ENCODE measurements around the gene F10. TPM values are rescaled to one million over a fixed set of nuclear protein-coding genes. Genes with fewer than 3 reads are reported as not detected.
A peak's percentile ranks its signal among the peaks of the same experiment; 100 is the strongest.

F10 gene
- total RNA-seq, 1 donor from 2014 or later, result 3.5 TPM

GRCh38 chr13:113087923-113088690 is 34.5 kb upstream of the F10 start:
- TF ChIP-seq CTCF (IDR thresholded peaks at IDR 0.05; ENCODE audit: borderline replicate concordance), result no peak
- Histone ChIP-seq H3K27ac (replicated peaks) (no peak overlapping the region), H3K4me3 (no peak overlapping the region), H3K36me3 (peaks cover 67% of the 10 kb centered on the region), H3K27me3 (ENCODE audit: low read depth) (no peaks in the 10 kb centered on the region), H3K4me1 (peaks cover 10% of the 10 kb centered on the region), H3K9me3 (replicated peaks) (no peaks in the 10 kb centered on the region)
- DNase-seq, result peak; percentile 5
- intact Hi-C loops (cut with micrococcal nuclease), result no loop called here

GRCh38 chr13:113088691-113089020 is 33.9 kb upstream of the F10 start:
- intact Hi-C loops (cut with micrococcal nuclease), result no loop called here

GRCh38 chr13:113089693-113090414 is 32.7 kb upstream of the F10 start:
- no peak for TF ChIP-seq CTCF (IDR thresholded peaks at IDR 0.05; ENCODE audit: borderline replicate concordance)
- Histone ChIP-seq H3K36me3 (peaks cover 63% of the 10 kb centered on the region), H3K4me3 (no peak overlapping the region), H3K27ac (replicated peaks) (no peak overlapping the region), H3K9me3 (replicated peaks) (no peaks in the 10 kb centered on the region), H3K27me3 (ENCODE audit: low read depth) (no peaks in the 10 kb centered on the region), H3K4me1 (no peaks in the 10 kb centered on the region)
- intact Hi-C loops (cut with micrococcal nuclease), result no loop called here
- peak; percentile 7 for DNase-seq

More at GRCh38 chr13:113088691-113089020, 33.9 kb upstream of the F10 start:
- peaks cover 4% of the 10 kb centered on the region for H3K4me1 ChIP-seq
- peak; percentile 10 for DNase-seq
- H3K4me3 ChIP-seq, result no peak overlapping the region
- no peaks in the 10 kb centered on the region for H3K27me3 ChIP-seq (ENCODE audit: low read depth)
- H3K36me3 ChIP-seq, result peaks cover 62% of the 10 kb centered on the region
- TF ChIP-seq CTCF (IDR thresholded peaks at IDR 0.05; ENCODE audit: borderline replicate concordance), result no peak
- no peak overlapping the region for H3K27ac ChIP-seq (replicated peaks)
- H3K9me3 ChIP-seq (replicated peaks), result no peaks in the 10 kb centered on the region

GRCh38 chr13:113090415-113090770 is 32.2 kb upstream of the F10 start:
- no peaks in the 10 kb centered on the region for H3K4me1 ChIP-seq
- H3K9me3 ChIP-seq (replicated peaks), result no peaks in the 10 kb centered on the region
- H3K27ac ChIP-seq (replicated peaks), result no peak overlapping the region
- no peak for TF ChIP-seq CTCF (IDR thresholded peaks at IDR 0.05; ENCODE audit: borderline replicate concordance)
- DNase-seq, result no peak
- intact Hi-C loops (cut with micrococcal nuclease), result no loop called here
- H3K36me3 ChIP-seq, result peaks cover 58% of the 10 kb centered on the region
- no peaks in the 10 kb centered on the region for H3K27me3 ChIP-seq (ENCODE audit: low read depth)
- H3K4me3 ChIP-seq, result no peak overlapping the region

- Histone ChIP-seq H3K36me3 (peaks cover 57% of the 10 kb centered on the region), H3K27me3 (ENCODE audit: low read depth) (no peaks in the 10 kb centered on the region), H3K4me1 (no peaks in the 10 kb centered on the region), H3K9me3 (replicated peaks) (no peaks in the 10 kb centered on the region), H3K4me3 (no peak overlapping the region), H3K27ac (replicated peaks) (no peak overlapping the region)
- DNase-seq, result no peak
- no peak for TF ChIP-seq CTCF (IDR thresholded peaks at IDR 0.05; ENCODE audit: borderline replicate concordance)
- intact Hi-C loops (cut with micrococcal nuclease), result no loop called here
Observed at GRCh38 chr13:113090806-113091205, 31.8 kb upstream of the F10 start.
